Middle frontal gyrus (tissue), 1 donor: ENCODE measurements around the gene SLX9.

Source experiments
- DNase-seq: peaks from one replicate; pipeline ENCODE4 v3.0.0-alpha.2; 2015; ENCODE audit warnings: low spot score; ENCODE audit errors: extremely low spot score

Gene SLX9

GRCh38 chr21:44958471-44959191 lies 18.8 kb downstream of the SLX9 start:
- no peak for DNase-seq

GRCh38 chr21:44959376-44960091 lies 19.7 kb downstream of the SLX9 start:
- DNase-seq: no peak

- DNase-seq: no peak
Measured at GRCh38 chr21:44960141-44961092, 20.6 kb downstream of the SLX9 start.

- DNase-seq: no peak
Measured at GRCh38 chr21:44962403-44962966, 22.7 kb downstream of the SLX9 start.

- no peak for DNase-seq
Measured at GRCh38 chr21:44964381-44964780, 24.6 kb downstream of the SLX9 start.

GRCh38 chr21:44965251-44966022 lies 25.6 kb downstream of the SLX9 start:
- DNase-seq: no peak

- no peak for DNase-seq
Measured at GRCh38 chr21:44966135-44967081, 26.6 kb downstream of the SLX9 start.

GRCh38 chr21:44967082-44968047 lies 27.5 kb downstream of the SLX9 start:
- no peak for DNase-seq

- no peak for DNase-seq
Measured at GRCh38 chr21:44969066-44969670, 29.3 kb downstream of the SLX9 start.

- no peak for DNase-seq
Measured at GRCh38 chr21:44969931-44970755, 30.3 kb downstream of the SLX9 start.

GRCh38 chr21:44970766-44971671 lies 31.2 kb downstream of the SLX9 start:
- no peak for DNase-seq

GRCh38 chr21:44971672-44971995 lies 31.8 kb downstream of the SLX9 start:
- DNase-seq: no peak

- no peak for DNase-seq
Measured at GRCh38 chr21:44972301-44972814, 32.5 kb downstream of the SLX9 start.

GRCh38 chr21:44972821-44973220 lies 33.0 kb downstream of the SLX9 start:
- no peak for DNase-seq

- DNase-seq: no peak
Measured at GRCh38 chr21:44973598-44973997, 33.8 kb downstream of the SLX9 start.

- no peak for DNase-seq
Measured at GRCh38 chr21:44974676-44975075, 34.8 kb downstream of the SLX9 start.
